Fibroblast of lung (primary cell): Measurements from ENCODE around the gene GNAT1. TPM values are rescaled to one million over a fixed set of nuclear protein-coding genes. Genes with fewer than 3 reads are reported as not detected.

Source experiments
- DNase-seq, 2 donors: peaks; one replicate each; pipeline versions ENCODE4 v3.0.0 to v3.0.0-alpha.2; 2010; ENCODE audit warnings: low read depth in 2 of 2
- H2AFZ ChIP-seq: 2 replicates; pipeline ENCODE4 v1.5.1; 2012; ENCODE audit warnings: low read length, control low read depth, inconsistent platforms
- H3K27ac ChIP-seq: 2 replicates; pipeline ENCODE4 v1.5.1; 2011; ENCODE audit warnings: low read length, control low read depth; ENCODE audit not compliant: insufficient read depth
- H3K27me3 ChIP-seq: 2 replicates; pipeline ENCODE4 v1.5.1; 2011; ENCODE audit warnings: mild to moderate bottlenecking, low read length; ENCODE audit not compliant: control insufficient read depth, insufficient read depth
- H3K36me3 ChIP-seq: 2 replicates; pipeline ENCODE4 v1.5.1; 2011; ENCODE audit warnings: low read length; ENCODE audit not compliant: control insufficient read depth, insufficient read depth
- H3K4me1 ChIP-seq: 2 replicates; pipeline ENCODE4 v1.5.1; 2011; ENCODE audit warnings: low read length; ENCODE audit not compliant: control insufficient read depth, insufficient read depth; ENCODE audit errors: extremely low read depth
- H3K4me2 ChIP-seq: 2 replicates; pipeline ENCODE4 v1.5.1; 2011; ENCODE audit warnings: low read length, control low read depth; ENCODE audit not compliant: insufficient read depth; ENCODE audit errors: extremely low read depth
- H3K4me3 ChIP-seq, 4 experiments: fragments of 200-600 bp in 1 of 4; sonication (generic) in 1 of 4; replicated peaks in 1 of 4; 2 replicates each; pipeline ENCODE4 v1.5.1; 2011 to 2016; ENCODE audit warnings: low read length in 4 of 4, low read depth in 3 of 4, mild to moderate bottlenecking in 3 of 4, control low read depth in 2 of 4, inconsistent platforms in 1 of 4, mixed read lengths in 1 of 4; ENCODE audit not compliant: insufficient read depth in 1 of 4; ENCODE audit errors: control extremely low read depth in 1 of 4
- H3K79me2 ChIP-seq: 2 replicates; pipeline ENCODE4 v1.5.1; 2012; ENCODE audit warnings: mild to moderate bottlenecking, low read length, inconsistent platforms; ENCODE audit not compliant: control insufficient read depth, insufficient read depth
- H3K9ac ChIP-seq: 2 replicates; pipeline ENCODE4 v1.5.1; 2011; ENCODE audit warnings: mild to moderate bottlenecking, low read length, control low read depth; ENCODE audit not compliant: insufficient read depth
- H3K9me3 ChIP-seq: 2 replicates; pipeline ENCODE4 v1.5.1; 2012; ENCODE audit warnings: low read depth, low read length; ENCODE audit not compliant: control insufficient read depth, insufficient read depth
- H4K20me1 ChIP-seq: 2 replicates; pipeline ENCODE4 v1.5.1; 2011; ENCODE audit warnings: low read length; ENCODE audit not compliant: control insufficient read depth, insufficient read depth; ENCODE audit errors: extremely low read depth
- CTCF ChIP-seq, 2 donors: IDR thresholded peaks in 1 of 2; conservative IDR thresholded peaks in 1 of 2; 1 replicate in 1 of 2; 2 replicates in 1 of 2; pipeline ENCODE4 v1.5.1; 2011 to 2012; ENCODE audit warnings: low read length in 2 of 2, control low read depth in 1 of 2, inconsistent platforms in 1 of 2, low read depth in 1 of 2, mild to moderate bottlenecking in 1 of 2
- EZH2 ChIP-seq: IDR thresholded peaks from 2 replicates; pipeline ENCODE4 v1.5.1; 2012; ENCODE audit warnings: low read length, control low read depth, mild to moderate bottlenecking; ENCODE audit errors: missing control alignments
- polyA plus RNA-seq, 2 donors: library from polyadenylated mRNA; depleted of rRNA in 1 of 2; stranded (reverse) in 1 of 2; unstranded in 1 of 2; fragments of >200 nt; gene quantifications; 2 replicates each; pipeline ENCODE4 v1.2.1, GENCODE V29; 2011 to 2012; ENCODE audit warnings: missing spikeins in 1 of 2
- total RNA-seq: library from RNA; depleted of rRNA; stranded (reverse); fragments of >200 nt; gene quantifications from 2 replicates; pipeline ENCODE4 v1.2.1, GENCODE V29; 2014

GNAT1 gene
- total and polyA plus RNA-seq, 2 donors (not counting 1 experiment from before 2014, with no cell fraction given) = not detected

- no peak for DNase-seq
- Histone ChIP-seq H3K4me2 (no peak overlapping the region), H3K27ac (no peak overlapping the region), H4K20me1 (no peaks in the 10 kb centered on the region), H2AFZ (no peak overlapping the region), H3K4me1 (no peaks in the 10 kb centered on the region), H3K9ac (no peak overlapping the region), H3K36me3 (no peaks in the 10 kb centered on the region), H3K27me3 (peaks cover 20% of the 10 kb centered on the region), H3K9me3 (no peaks in the 10 kb centered on the region), H3K4me3 (no peak overlapping the region), H3K79me2 (no peaks in the 10 kb centered on the region)
- no peak for TF ChIP-seq EZH2
- TF ChIP-seq CTCF (conservative IDR thresholded peaks at IDR 0.05 in 1 of 2, IDR thresholded peaks at IDR 0.05 in 1 of 2; ENCODE audit: low read depth in 1 of 2, low read length in 2 of 2) = no peak
Measured at GRCh38 chr3:50196253-50196801, 4.9 kb downstream of the GNAT1 start.

- H3K79me2 ChIP-seq = no peaks in the 10 kb centered on the region
- H3K27me3 ChIP-seq = peaks cover 47% of the 10 kb centered on the region
- no peak for TF ChIP-seq CTCF (conservative IDR thresholded peaks at IDR 0.05 in 1 of 2, IDR thresholded peaks at IDR 0.05 in 1 of 2; ENCODE audit: low read depth in 1 of 2, low read length in 2 of 2)
- no peak for TF ChIP-seq EZH2
- no peak overlapping the region for H3K27ac ChIP-seq
- H3K36me3 ChIP-seq = no peaks in the 10 kb centered on the region
- no peak overlapping the region for H3K9ac ChIP-seq
- no peak for DNase-seq
- H2AFZ ChIP-seq = no peak overlapping the region
- H3K9me3 ChIP-seq = no peaks in the 10 kb centered on the region
- no peaks in the 10 kb centered on the region for H4K20me1 ChIP-seq
- no peak overlapping the region for H3K4me3 ChIP-seq
- H3K4me1 ChIP-seq = no peaks in the 10 kb centered on the region
- H3K4me2 ChIP-seq = no peak overlapping the region
Measured at GRCh38 chr3:50201573-50202315, 10.3 kb downstream of the GNAT1 start.

DNA sequence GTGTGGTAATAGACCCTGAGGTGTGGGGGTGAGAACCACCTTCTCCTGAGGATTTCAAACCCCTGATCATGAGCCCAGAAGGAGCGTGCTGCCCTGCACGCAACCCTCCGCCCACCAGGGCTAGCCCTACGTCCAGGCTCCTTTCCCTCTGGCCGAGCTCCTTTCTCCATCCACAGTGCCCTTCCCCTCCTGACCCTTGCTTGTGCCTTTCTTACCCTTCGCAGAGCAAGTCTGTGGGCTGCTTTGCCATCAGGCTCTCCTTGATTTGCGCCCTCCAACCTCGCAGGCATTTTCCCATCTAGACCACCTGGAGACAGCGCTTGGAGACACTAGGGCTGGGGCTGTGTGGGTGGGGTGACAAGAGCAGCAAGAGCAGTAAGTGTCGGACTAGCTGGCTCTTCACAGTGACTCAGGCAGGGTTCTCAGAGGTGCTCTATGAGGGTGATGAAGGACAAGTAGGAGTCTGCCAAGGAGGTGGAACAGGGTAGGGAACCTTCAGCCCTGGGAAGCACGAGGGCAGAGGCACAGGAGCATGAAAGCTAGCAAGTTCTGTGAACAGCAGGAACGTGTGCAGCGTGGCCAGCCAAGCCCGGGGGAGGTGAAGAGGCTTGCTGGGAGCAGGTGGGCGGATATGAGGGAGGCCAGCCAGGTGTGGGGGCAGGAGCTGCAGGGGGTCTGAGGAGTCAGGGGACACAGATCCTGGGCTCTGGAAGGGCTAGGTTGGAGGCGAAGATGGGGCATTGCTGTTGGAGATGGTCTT, 11.1 kb downstream of the GNAT1 start:
- no peak for DNase-seq
- no peak overlapping the region for H3K9ac ChIP-seq
- H3K4me2 ChIP-seq = no peak overlapping the region
- H3K27ac ChIP-seq = no peak overlapping the region
- TF ChIP-seq CTCF (conservative IDR thresholded peaks at IDR 0.05 in 1 of 2, IDR thresholded peaks at IDR 0.05 in 1 of 2; ENCODE audit: low read depth in 1 of 2, low read length in 2 of 2) (no peak), EZH2 (no peak)
- H3K4me3 ChIP-seq = no peak overlapping the region
- no peak overlapping the region for H2AFZ ChIP-seq
- H3K79me2 ChIP-seq = no peaks in the 10 kb centered on the region
- peaks cover 47% of the 10 kb centered on the region for H3K27me3 ChIP-seq
- H3K36me3 ChIP-seq = no peaks in the 10 kb centered on the region
- H4K20me1 ChIP-seq = no peaks in the 10 kb centered on the region
- no peaks in the 10 kb centered on the region for H3K9me3 ChIP-seq
- H3K4me1 ChIP-seq = no peaks in the 10 kb centered on the region
